SK-MEL-5 (cell line): ENCODE results near the gene ICAM2. TPM values are rescaled to one million over a fixed set of nuclear protein-coding genes. Genes with fewer than 3 reads are reported as not detected.
"Not testable (repeated sequence)": the region's sequence is repeated elsewhere in the genome, so short reads cannot be mapped to it uniquely, and the experiment has no call there.

Experiments used
- DNase-seq: peaks from one replicate; pipeline ENCODE4 v3.0.0-alpha.2; 2016; ENCODE audit warnings: low read depth, low spot score
- in situ Hi-C: cut with HindIII; loops from 2 replicates; pipeline ENCODE4 v1.10.0; 2016; ENCODE audit warnings: low sequenced_read_pairs, high pct_unique_total_duplicates, low pct_unique_long_range_greater_than_20kb
- total RNA-seq: library from RNA; depleted of rRNA; stranded (reverse); fragments of >200 nt; shearing (Covaris generic); gene quantifications from 2 replicates; pipeline ENCODE4 v1.2.3, GENCODE V29; 2014

The ICAM2 gene
- total RNA-seq, 1 experiment from 2014 or later = 0.71 TPM

DNA sequence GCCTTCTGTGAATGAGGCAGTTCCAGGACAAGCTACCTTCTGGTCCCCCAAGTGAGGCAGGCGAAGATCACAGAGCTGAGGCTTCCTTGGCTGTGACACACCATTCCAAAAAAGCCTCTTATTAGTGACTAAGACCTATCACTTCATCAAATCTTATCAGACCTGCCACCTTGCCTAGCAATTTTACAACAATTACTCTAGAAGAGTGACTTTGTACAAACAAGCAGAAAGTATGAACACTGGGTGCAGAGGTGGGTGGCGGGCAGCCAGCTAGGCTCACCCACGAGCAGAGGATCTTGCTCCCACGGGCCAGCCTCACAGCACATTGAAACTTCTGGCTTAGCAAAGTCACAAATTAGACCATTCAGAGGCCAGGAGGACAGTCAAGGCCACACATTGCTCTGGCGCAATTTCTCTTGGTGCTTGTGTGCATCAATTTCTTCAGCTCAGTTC, 2.2 kb upstream of the ICAM2 start:
- DNase-seq = no peak
- in situ Hi-C loops = no loop called here

DNA sequence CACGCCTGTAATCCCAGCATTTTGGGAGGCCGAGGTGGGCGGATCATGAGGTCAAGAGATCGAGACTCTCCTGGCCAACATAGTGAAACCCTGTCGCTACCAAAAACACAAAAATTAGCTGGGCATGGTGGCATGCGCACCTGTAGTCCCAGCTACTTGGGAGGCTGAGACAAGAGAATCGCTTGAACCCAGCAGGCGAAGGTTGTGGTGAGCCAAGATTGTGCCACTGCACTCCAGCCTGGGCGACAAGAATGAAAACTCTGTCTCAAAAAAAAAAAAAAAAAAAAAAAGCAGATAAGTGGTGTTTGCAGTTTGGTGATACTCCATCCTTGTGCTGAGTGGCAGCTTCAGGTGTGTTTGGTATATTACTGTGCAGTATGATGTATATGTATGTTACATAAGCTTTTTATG, 877 bp downstream of the ICAM2 start:
- DNase-seq, in situ Hi-C loops: not testable (repeated sequence)

DNA sequence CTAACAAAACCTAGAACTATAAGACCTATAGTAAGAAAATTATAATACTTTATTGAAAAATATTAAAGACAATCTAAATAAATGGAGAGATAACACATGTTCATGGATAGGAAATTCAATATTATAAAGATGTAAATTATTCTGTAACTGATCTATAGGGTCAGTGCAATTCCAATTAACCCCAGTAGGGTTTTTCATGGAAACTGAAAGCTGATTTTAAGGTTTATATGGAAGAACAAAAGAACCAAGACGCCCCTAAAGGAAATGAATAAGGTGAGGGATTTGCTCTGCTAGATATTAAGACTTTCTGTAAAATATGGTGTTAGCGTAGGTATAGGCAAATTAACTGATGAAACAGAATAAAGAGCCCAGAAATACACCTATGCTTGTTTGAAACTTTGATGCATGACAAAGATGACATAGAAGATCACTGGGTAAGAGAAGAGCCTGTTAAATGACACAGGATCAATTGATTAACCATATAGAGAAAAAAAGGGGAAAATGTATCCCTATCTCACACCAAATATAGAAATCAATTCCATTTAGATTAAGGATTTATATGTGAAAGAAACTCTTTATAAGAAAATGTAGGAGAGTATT, 3.0 kb downstream of the ICAM2 start:
- in situ Hi-C loops = no loop called here
- no peak for DNase-seq

DNA sequence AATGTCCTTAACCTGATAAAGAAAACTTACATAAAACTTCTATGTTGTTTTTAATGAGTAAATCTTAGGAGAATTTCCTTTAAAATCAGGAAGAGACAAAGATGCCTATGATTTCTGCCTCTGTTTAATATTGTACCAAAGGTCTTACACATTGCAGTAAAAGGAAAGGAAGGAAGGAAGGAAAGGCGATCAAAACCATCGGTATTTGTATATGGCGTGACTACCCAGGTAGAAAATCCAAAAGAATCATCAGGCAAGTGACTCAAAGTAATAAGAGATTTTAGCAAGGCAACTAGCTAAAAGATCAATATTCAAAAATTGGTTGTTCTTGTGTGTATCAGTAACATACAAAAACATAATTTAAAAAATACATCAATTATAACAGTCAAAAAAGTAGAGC, 3.5 kb downstream of the ICAM2 start:
- DNase-seq = no peak
- in situ Hi-C loops = no loop called here

DNA sequence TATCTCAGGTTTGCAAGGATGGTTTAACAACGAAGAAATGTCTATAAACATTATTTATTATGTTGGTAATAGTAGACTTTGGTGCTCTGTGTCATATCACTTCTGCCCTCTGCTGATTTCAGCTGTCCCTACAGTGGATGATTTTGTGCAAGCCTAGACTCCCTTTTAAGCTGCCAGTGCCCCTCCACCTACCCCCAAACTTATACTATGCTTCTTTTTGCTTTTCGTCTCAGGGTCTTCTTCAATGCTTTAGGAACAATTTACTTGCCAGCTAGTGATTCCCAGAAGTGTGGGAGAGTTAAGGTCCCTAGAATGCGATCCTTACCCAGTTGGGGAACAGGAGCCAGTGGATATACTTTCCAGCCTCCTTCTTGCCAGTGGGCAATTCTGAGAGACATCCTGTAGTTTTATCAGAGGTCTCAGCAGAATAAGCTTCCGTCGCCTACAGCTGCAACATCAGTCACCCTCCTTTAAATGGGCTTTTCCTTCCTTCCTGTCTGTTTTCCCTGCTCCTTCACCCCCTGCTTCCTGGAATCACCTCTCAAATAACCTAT, 4.1 kb downstream of the ICAM2 start:
- in situ Hi-C loops = no loop called here
- no peak for DNase-seq

DNA sequence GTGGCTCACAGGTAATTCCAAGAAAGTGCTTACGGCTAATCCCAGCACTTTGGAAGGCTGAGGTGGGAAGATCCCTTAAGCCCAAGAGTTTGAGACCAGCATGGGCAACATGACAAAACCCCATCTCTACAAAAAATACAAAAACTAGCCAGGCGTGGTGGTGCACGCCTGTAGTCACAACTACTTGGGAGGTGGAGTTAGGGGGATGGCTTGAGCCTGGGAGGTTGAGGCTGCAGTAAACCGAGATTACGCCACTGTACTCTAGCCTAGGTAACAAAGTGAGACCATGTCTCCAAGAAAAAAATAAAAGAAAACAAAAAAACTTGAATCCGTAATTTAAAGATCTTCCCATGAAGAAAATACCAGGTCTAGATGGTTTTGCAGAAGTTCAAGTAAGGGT, 5.0 kb downstream of the ICAM2 start:
- in situ Hi-C loops = no loop called here
- no peak for DNase-seq

DNA sequence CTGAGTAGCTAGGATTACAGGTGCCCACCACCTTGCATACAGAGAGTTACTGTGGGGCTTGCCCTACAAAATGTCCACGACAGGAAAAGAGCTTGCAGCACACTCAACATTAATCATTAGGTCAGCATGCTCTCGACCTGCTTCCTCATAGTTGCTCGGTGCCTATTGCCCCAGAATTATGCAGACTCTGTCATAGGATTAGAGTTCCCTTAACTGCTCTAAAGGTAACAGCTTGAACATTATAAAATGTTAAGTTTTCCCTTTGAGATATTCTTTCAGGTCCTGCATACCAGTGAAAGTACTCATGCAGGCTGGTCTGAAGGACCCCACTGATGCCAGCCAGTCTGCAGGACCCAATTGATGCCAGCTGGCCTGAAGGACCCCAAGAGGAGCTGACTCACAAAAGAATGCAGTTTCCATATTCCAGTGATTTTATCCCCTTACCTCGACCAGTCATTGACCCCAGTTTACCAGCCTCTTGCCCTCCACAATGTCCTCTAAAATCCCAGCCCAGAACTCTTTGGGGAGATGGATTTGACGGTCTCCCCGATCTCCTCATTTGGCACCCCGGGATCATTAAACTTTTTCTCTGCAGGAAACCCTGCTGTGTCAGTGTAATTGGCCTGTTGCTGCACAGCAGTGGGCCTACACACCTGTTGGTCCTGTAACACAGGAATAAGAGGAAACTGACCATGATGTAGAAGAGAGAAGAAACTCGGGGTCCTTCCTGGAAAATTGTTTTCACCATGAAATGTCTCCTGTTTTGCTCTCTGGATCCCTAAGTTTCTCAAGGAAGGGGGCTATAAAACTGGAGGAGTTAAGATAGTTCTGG, 10.6 kb downstream of the ICAM2 start:
- DNase-seq = no peak

DNA sequence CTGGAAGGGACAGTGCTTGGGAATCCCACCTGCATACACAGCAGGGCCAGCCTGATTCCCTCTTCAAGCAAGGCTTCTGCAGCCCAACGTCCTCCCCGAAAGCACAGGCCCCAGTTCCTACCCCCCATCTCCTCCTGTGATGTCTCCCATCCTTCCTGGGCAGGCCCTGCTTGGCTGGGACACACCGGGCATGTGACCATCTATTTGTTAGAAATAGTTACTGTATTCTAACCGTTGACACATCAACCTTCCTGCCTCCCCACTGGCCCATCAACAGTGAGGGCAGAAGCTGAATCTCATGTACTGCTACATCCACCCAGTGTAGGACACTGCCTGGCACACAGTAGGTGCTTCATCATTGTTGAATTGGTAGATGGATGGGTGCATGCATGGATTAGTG, 11.6 kb downstream of the ICAM2 start:
- in situ Hi-C loops = no loop called here

More for the DNA sequence above, 10.6 kb downstream of the ICAM2 start:
- in situ Hi-C loops = no loop called here

DNA sequence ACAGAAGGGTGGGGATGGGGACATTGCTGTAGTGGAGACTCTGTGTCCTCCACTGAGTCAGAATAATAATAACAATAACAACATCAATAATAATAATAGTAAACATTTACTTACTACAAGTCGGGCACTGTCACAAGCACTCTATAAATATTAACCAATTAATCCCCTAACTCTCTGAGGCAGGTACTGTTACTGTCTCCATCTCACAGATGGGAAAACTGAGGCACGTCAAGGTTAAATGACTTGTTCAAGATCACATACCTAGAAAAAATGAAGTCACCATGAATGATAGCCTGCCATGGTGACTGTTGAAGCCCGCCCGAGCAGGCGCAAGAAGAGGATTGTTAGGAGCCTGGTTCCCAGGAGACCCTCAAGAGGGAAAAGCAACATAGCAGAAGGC, 12.1 kb downstream of the ICAM2 start:
- in situ Hi-C loops = no loop called here

More for the DNA sequence above, 11.6 kb downstream of the ICAM2 start:
- DNase-seq = no peak

DNA sequence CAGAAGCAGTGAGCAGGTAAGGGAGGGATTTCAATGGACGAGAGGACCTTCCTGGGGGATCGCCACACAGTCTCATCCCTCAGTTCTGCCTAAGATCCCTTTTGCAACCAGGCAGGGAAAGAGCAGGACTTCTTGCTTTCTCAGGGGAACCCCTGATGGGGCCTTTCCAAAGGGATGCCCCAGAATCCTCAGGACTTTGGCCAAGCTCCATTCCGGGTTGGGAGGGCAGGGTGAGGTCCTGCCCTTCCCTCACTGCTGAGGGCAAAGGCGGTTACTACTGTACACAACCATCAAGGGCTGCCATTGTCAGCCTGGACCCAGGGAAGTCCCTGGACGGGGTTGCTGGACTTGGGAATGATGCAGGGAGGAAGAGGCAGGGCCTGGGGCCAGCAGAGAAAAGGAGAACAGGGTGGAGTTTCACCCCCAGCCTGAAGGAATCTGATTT, 12.6 kb downstream of the ICAM2 start:
- in situ Hi-C loops = no loop called here
- DNase-seq = no peak

More for the DNA sequence above, 12.1 kb downstream of the ICAM2 start:
- DNase-seq = no peak

DNA sequence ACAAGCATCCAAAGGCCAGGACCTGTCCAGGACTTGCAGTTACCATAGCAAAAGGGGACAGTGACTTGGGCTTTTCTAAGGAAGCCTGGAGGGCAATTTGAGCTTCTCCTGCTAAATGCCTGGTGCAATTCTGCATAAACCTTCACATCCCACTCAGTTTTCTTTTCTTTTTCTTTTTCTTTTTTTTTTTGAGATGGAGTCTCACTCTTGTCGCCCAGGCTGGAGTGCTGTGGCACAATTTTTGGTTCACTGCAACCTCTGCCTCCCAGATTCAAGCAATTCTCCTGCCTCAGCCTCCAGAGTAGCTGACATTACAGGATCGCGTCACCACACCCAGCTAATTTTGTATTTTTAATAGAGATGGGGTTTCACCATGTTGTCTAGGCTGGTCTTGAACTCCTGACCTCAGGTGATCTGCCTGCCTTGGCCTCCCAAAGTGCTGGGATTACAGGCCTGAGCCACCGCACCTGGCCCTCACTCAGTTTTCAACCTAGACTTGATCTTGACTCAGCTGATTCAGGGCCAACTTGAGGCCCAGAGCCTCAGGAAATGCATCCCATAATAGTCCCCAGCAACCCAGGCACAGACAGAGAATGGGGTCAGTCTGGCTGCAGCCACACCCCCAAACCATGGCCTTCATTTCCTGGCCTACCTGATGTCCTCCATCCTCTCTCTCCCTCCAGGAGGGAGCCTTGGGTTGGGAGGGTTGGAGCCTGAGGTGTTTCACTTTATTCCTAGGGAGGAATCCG, 13.2 kb downstream of the ICAM2 start:
- DNase-seq, in situ Hi-C loops: not testable (repeated sequence)

DNA sequence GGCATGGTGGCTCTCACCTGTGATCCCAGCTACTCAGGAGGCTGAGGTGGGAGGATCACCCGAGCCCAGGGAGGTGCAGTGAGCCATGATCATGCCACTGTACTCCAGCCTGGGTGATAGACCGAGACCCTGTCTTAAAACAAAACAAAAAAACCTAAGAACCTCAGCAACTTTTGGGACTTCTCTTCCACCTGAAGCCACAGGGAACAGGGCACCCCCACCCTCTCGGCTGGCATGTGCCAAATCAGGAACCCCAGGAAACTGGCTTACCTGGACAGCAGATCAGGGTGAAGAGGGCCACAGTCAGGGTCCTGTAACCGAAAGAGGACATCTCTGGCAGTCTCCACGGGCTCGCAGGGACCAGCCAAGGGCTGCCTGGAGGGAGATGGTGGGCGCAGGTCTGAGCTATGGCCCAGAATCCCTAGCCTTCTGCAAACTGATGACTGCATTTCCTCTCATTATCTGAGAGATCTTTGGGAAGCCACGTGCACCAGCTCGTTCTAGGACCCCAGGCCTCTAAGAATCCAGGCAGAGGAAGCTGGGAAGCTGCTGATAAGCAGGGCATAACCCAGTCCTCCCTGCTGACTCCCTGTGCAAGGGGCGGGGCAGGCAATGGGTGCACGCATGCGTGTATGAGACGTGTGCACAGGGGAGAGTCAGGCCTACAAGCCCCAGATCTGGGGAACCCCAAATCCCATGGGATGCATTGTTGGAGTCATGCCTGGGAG, 13.9 kb downstream of the ICAM2 start:
- in situ Hi-C loops = no loop called here
- no peak for DNase-seq

DNA sequence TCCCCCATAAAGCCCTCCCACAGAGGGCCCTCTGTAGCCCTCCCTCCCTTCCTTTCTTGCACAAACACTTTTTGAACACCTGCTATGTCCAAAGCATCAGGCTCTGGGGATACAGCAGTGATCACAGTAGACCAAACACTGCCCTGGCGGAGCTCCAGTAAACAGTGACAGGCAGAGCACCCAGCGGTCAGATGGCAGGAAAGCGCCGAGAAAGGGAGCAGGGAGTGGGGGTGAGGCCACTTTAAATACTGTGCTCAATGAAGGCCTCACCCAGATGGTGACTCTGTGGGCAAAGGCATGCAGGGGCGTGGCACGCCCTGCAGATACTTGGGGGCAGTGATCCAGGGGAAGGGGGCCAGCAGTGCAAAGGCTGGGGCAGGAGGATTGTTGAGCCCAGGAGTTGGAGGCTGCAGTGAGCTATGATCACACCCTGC, 14.7 kb downstream of the ICAM2 start:
- in situ Hi-C loops = no loop called here
- no peak for DNase-seq

DNA sequence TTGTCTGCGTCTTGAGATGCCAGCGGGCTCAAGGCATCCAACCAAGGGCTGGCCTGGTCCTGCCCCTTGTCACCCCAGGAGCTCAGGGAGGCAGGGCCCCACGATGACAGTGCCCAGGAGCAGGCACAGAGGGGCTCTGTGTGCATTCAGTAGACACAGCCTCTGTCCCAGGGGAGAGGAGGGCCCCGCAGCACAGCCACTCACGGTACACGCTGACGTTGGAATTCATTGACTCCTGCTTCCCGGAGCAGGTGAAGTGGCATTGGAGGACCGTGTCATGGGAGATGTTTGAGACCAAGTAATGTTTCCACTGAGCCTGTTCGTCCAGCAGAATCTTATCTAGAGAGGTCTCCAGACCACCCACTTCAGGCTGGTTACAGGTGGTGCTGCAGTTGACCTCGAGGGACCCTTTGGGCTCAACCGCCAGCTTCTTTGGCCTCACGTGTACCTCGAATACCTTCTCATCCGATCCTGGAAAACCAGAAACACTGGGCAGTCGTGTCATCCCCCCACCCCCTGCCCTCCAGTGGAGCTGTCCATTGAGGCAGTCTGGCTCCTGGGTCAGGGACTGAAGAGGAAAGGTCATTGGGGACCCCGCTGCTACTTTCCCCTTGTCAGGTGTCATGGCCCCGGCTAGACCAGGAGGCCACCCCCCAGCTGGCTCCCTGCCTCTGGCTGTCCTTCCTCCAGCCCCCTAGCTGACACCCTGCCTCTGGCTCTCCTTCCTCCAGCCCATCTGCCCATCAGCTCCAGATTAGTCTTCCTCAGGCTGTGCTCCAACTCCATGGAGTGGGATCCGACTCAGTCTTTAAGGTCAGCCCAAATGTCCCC, 15.3 kb downstream of the ICAM2 start:
- in situ Hi-C loops = no loop called here
- no peak for DNase-seq

DNA sequence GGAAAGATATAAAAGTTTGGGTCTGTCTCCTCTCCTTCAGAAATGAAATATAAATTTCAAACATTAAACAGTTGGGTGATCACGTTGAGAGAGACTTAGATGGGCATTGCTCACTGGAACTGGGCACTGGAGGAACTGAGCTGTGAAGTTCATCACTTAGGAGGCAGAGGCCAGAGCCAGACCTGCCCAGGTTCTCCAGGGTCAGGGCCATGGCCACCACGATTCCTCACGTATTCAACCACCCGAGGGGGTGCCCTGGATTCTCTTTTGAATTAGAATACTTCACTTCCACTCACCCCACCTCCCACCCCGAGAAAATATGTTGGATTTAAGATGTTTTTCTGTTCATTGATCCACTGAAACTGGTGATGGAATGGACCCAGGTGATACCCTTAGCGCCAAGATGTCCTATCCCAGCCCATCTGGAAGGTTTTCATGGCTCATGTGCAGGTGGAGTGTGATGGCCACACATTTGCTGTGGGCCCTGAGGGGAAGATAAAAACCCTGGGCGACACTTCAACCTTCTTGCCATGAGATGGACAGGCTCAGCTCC, 16.1 kb downstream of the ICAM2 start:
- no peak for DNase-seq
- in situ Hi-C loops = no loop called here

DNA sequence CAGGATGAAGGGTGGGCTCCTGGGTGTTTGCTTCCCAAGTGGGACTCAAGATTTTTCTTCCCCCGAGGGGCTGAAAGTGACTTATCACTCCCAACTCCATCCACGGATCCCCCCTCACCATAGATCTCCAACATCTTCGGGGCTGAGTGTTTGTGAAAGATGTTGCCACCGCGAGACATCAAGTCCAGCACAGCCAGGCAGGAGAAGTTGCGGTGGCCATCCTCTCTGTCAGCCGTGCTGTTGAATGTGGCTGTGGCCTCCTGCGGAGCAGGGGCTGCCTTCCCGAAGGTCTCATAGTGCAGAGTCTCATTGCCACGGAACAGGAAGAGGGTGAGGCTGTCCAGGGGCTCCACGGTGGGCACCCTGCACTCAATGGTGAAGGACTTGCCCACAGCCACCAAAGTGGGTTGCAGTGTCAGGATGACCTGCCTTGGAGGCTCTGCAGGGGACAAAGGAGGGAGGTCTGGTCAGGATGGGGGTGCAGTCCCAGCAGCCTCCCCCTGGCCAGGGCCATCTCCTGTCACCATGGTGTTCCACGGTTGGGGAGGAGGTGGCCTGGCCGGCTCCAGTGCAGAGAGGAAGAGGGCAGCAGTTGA, 16.8 kb downstream of the ICAM2 start:
- DNase-seq = no peak
- in situ Hi-C loops = no loop called here
